Thyroid gland (tissue), 4 donors: Measurements from ENCODE around the gene PREX1. TPM values are rescaled to one million over a fixed set of nuclear protein-coding genes. Genes with fewer than 3 reads are reported as not detected.
"Not testable (repeated sequence)": the region's sequence is repeated elsewhere in the genome, so short reads cannot be mapped to it uniquely, and the experiment has no call there.

Experiments used
- DNase-seq, 2 donors: peaks; one replicate each; pipeline ENCODE4 v3.0.0-alpha.2; 2019
- H3K27ac ChIP-seq, 3 donors: fragments of 200-600 bp; sonication (generic); 1 replicate in 2 of 3; 2 replicates in 1 of 3; pipeline ENCODE4 v1.5.1; 2016 to 2019; ENCODE audit warnings: mild to moderate bottlenecking in 1 of 3, moderate library complexity in 1 of 3
- H3K27me3 ChIP-seq: fragments of 200-600 bp; sonication (generic); one replicate; pipeline ENCODE4 v1.5.1; 2019
- H3K36me3 ChIP-seq, 2 donors: fragments of 200-600 bp; sonication (generic); one replicate each; pipeline ENCODE4 v1.5.1; 2016 to 2019
- H3K4me1 ChIP-seq, 2 donors: fragments of 200-600 bp; sonication (generic); one replicate each; pipeline ENCODE4 v1.5.1; 2017 to 2019
- H3K4me3 ChIP-seq, 3 donors: fragments of 200-600 bp; sonication (generic); replicated peaks in 1 of 3; 1 replicate in 2 of 3; 2 replicates in 1 of 3; pipeline ENCODE4 v1.5.1; 2016; ENCODE audit warnings: mild to moderate bottlenecking in 1 of 3
- H3K9me3 ChIP-seq: fragments of 200-600 bp; sonication (generic); one replicate; pipeline ENCODE4 v1.5.1; 2017
- POLR2A ChIP-seq, 2 donors: fragments of 450-650 bp; IDR thresholded peaks; one replicate each; pipeline ENCODE4 v1.6.1; 2017; ENCODE audit warnings: antibody characterized with exemption in 2 of 2, mild to moderate bottlenecking in 2 of 2, moderate library complexity in 1 of 2
- WGBS, 2 donors: methylation state at CpG; one replicate each; pipeline ENCODE4 v1.1.5; 2017; 5-methylcytosine and 5-hydroxymethylcytosine counted together
- intact Hi-C: fragments of 100-400 bp; cut with DNase I; formaldehyde crosslinking; loops from one replicate; pipeline ENCODE4 v1.15.1; 2023
- total RNA-seq, 4 donors: library from RNA; depleted of rRNA; stranded (reverse); fragments of >200 nt; gene quantifications; one replicate each; pipeline ENCODE4 v1.2.3, GENCODE V29; 2016
- TF ChIP-seq, protein P1 (sequence below), 6 experiments: fragments of 200-600 bp in 3 of 6; fragments of 450-650 bp in 3 of 6; sonication (generic) in 3 of 6; IDR thresholded peaks; one replicate each; pipeline ENCODE4 v1.5.1; 2016 to 2019; ENCODE audit warnings: antibody characterized with exemption in 6 of 6, mild to moderate bottlenecking in 2 of 6, inconsistent platforms in 1 of 6, moderate library complexity in 1 of 6

PREX1 gene, protein sequence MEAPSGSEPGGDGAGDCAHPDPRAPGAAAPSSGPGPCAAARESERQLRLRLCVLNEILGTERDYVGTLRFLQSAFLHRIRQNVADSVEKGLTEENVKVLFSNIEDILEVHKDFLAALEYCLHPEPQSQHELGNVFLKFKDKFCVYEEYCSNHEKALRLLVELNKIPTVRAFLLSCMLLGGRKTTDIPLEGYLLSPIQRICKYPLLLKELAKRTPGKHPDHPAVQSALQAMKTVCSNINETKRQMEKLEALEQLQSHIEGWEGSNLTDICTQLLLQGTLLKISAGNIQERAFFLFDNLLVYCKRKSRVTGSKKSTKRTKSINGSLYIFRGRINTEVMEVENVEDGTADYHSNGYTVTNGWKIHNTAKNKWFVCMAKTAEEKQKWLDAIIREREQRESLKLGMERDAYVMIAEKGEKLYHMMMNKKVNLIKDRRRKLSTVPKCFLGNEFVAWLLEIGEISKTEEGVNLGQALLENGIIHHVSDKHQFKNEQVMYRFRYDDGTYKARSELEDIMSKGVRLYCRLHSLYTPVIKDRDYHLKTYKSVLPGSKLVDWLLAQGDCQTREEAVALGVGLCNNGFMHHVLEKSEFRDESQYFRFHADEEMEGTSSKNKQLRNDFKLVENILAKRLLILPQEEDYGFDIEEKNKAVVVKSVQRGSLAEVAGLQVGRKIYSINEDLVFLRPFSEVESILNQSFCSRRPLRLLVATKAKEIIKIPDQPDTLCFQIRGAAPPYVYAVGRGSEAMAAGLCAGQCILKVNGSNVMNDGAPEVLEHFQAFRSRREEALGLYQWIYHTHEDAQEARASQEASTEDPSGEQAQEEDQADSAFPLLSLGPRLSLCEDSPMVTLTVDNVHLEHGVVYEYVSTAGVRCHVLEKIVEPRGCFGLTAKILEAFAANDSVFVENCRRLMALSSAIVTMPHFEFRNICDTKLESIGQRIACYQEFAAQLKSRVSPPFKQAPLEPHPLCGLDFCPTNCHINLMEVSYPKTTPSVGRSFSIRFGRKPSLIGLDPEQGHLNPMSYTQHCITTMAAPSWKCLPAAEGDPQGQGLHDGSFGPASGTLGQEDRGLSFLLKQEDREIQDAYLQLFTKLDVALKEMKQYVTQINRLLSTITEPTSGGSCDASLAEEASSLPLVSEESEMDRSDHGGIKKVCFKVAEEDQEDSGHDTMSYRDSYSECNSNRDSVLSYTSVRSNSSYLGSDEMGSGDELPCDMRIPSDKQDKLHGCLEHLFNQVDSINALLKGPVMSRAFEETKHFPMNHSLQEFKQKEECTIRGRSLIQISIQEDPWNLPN (N-terminal part only)
- total RNA-seq, result 10 to 100 TPM; 10.2 to 42.7 (median 18.7) TPM

DNA sequence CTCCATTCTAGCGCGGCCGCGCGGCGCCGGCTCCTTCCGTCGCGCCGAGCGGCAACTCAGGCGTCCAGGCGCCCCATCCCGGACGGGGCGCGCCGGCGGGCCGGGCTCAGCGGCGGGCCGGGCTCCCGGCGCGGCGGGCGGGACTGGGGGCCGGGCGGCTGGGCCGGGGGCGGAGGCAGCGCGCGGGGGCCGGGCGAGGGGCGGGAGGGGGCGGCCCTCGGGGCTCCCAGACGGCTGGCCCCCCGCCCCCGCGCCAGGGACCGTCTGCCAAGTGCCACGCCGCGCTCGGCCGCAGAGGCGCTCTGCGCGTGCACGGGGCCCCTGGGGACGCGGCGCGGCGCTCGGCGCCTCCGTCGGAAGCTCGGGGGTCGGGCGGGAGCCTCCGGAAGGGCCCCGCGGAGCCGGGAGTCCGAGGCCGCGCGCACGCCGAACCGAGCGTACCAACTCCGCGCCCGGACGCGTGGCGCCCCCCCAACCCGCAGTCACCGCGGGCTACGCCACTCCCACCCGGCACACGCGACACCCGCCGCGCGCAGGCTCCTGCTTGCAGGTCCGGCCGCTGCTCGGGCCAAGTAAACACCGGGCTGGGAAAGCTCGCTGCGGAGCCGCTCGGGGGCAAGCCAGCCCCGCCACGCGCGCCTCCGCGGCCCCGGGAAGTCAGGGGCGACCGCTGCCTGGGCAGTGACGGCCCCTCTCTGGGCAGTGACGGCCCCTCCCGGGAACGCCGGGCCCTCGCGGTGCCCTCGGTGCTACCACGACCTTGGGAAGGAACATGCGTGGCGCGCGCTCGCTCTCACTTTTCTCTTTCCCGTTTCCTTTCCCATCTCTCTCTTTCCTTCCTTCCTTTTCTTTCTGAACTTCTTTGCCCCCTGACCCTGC lies at the start of gene PREX1:
Gene PREX1, minus strand, starts transcription at position 145 of the 879 bp plus-strand sequence. Its CDS starts 139 bp downstream, at position 6.
- peak in 1 of 2 donors; percentile 66 for TF ChIP-seq POLR2A (IDR thresholded peaks at IDR 0.05)
- TF ChIP-seq, protein P1, sequence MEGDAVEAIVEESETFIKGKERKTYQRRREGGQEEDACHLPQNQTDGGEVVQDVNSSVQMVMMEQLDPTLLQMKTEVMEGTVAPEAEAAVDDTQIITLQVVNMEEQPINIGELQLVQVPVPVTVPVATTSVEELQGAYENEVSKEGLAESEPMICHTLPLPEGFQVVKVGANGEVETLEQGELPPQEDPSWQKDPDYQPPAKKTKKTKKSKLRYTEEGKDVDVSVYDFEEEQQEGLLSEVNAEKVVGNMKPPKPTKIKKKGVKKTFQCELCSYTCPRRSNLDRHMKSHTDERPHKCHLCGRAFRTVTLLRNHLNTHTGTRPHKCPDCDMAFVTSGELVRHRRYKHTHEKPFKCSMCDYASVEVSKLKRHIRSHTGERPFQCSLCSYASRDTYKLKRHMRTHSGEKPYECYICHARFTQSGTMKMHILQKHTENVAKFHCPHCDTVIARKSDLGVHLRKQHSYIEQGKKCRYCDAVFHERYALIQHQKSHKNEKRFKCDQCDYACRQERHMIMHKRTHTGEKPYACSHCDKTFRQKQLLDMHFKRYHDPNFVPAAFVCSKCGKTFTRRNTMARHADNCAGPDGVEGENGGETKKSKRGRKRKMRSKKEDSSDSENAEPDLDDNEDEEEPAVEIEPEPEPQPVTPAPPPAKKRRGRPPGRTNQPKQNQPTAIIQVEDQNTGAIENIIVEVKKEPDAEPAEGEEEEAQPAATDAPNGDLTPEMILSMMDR (IDR thresholded peaks at IDR 0.05), result peak in 3 of 6 experiments; percentile 35 to 48 (median 42)
- Histone ChIP-seq H3K9me3 (no peaks in the 10 kb centered on the region), H3K4me1 (peaks cover 24 to 60% of the 10 kb centered on the region in 2 donors), H3K36me3 (no peaks in the 10 kb centered on the region), H3K4me3 (peak within 1 kb of the TSS; percentile 49 to 71 (median 57)), H3K27me3 (no peaks in the 10 kb centered on the region), H3K27ac (peak within 1 kb of the TSS; percentile 65 to 78 (median 74))
- peak; percentile 87 for DNase-seq
- intact Hi-C loops, result loop anchor here (5.0 kb wide), 1 partner anchor 146 kb away; no protein-coding TSS in a partner anchor
- WGBS, 2 donors, result 4 to 5% methylated on average over 21 to 23 of the region's 128 CpGs

DNA sequence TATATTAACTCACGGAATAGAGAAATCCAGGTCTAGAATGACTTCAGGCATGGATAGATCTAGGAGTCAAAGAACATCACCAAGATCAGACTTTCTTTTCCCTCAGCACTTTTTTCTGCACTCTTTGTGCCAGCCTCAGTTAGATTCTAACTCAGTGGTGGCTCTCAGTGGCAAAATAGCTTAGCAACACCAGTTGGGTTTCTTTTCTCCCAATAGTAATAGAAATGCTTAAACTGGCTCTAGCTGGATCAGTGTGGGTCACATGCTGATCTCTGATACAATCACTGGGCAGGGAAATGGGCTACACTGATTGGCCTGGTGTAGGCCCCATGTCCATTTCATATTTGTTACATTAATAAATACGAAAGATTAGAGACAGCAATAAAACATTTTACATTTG lies 49.5 kb upstream of the PREX1 start:
- Histone ChIP-seq H3K36me3 (no peaks in the 10 kb centered on the region), H3K4me1 (peaks cover 6 to 11% of the 10 kb centered on the region in 2 donors), H3K27me3 (no peaks in the 10 kb centered on the region), H3K4me3 (no peak overlapping the region), H3K9me3 (no peaks in the 10 kb centered on the region), H3K27ac (no peak overlapping the region)
- TF ChIP-seq POLR2A (IDR thresholded peaks at IDR 0.05), result no peak
- TF ChIP-seq, protein P1 (IDR thresholded peaks at IDR 0.05), result peak in 2 of 6 experiments; percentile 38 to 49
- intact Hi-C loops, result no loop called here
- WGBS, 2 donors, result 43 to 48% methylated on average over 2 of the region's 2 CpGs
- peak; percentile 42 to 44 for DNase-seq

DNA sequence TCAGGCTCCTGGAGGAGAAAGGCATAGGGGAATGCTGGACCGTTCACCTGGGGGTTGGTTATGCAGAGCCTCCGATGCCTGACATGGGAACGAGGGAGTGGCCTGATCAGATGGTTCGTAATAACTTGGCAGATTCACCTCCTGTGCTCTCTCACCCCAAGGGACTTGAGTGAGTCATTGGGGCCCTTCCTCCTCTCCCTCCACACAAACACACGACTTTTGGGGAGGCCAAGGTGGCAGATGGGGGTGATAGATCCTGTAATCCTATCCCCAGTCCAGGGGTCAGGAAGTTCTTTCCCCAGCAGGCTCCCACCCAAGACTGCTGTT lies 48.1 kb upstream of the PREX1 start:
- intact Hi-C loops, result no loop called here
- no peak overlapping the region for H3K27ac ChIP-seq
- no peak overlapping the region for H3K4me3 ChIP-seq
- TF ChIP-seq, protein P1 (IDR thresholded peaks at IDR 0.05), result no peak
- H3K4me1 ChIP-seq, result peaks cover 6 to 11% of the 10 kb centered on the region in 2 donors
- 32 to 33% methylated on average over 5 of the region's 5 CpGs for WGBS, 2 donors
- H3K27me3 ChIP-seq, result no peaks in the 10 kb centered on the region
- DNase-seq, result peak in 1 of 2 donors; percentile 64
- no peaks in the 10 kb centered on the region for H3K36me3 ChIP-seq
- no peaks in the 10 kb centered on the region for H3K9me3 ChIP-seq

DNA sequence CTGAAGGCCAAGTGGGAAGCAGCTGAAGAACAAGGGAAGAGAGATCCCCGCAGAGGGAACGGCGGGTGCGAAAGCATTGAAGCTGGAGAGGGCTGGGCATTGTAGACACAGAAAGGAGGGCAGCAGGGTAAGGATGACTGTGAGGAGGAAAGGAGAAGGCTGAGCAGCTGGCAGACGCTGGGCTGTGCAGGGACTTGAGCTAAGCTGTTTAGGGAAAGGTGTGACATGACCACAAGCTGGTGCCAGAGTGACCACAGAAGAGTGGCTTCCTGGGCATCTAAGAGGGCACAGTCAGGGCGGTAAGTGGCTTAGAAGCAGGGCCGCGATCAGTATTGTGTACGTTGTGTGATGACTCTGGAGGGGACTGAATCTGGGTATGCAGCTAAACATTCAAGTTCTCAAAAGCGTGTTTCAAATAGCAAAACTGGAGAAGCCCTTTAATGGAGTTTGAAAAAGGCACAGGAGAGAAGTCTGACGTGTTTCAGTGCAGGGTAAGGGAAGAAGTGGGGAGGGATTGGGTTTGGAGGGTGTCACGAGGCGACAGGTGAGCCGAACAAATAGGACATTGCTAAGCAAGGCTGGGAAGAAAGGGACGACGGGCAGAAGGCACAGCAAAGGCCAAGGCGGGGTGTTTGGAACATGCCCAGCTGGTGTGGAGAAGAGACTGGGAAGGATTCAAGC lies 47.6 kb upstream of the PREX1 start:
- 46 to 49% methylated on average over 17 of the region's 17 CpGs for WGBS, 2 donors
- H3K9me3 ChIP-seq, result no peaks in the 10 kb centered on the region
- intact Hi-C loops, result no loop called here
- H3K4me3 ChIP-seq, result no peak overlapping the region
- peak; percentile 57 to 75 for DNase-seq
- H3K27ac ChIP-seq, result no peak overlapping the region
- no peaks in the 10 kb centered on the region for H3K36me3 ChIP-seq
- peaks cover 6 to 13% of the 10 kb centered on the region in 2 donors for H3K4me1 ChIP-seq
- no peaks in the 10 kb centered on the region for H3K27me3 ChIP-seq
- TF ChIP-seq POLR2A (IDR thresholded peaks at IDR 0.05), result no peak
- TF ChIP-seq, protein P1 (IDR thresholded peaks at IDR 0.05), result no peak

DNA sequence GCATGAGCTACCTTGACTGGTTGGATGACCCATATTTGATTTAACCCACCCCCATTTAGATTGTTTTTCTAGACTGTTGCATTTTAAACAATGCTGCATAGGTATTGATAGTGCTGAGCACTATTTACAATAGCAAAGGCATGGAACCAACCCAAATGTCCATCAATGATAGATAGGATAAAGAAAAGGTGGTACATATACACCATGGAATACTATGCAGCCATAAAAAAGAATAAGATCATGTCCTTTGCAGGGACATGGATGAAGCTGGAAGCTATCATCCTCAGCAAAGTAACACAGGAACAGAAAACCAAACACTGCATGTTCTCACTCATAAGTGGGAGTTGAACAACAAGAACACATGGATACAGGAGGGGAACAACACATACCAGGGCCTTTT lies 41.6 kb upstream of the PREX1 start:
- peaks cover 8 to 17% of the 10 kb centered on the region in 2 donors for H3K4me1 ChIP-seq
- H3K36me3 ChIP-seq, H3K9me3 ChIP-seq, H3K27ac ChIP-seq, H3K27me3 ChIP-seq, intact Hi-C loops, DNase-seq, H3K4me3 ChIP-seq: not testable (repeated sequence)
